SK-MEL-5 (cell line): Measurements from ENCODE around the gene TBL1X. TPM values are rescaled to one million over a fixed set of nuclear protein-coding genes. Genes with fewer than 3 reads are reported as not detected.

Experiments
- DNase-seq: peaks from one replicate; pipeline ENCODE4 v3.0.0-alpha.2; 2016; ENCODE audit warnings: low read depth, low spot score
- in situ Hi-C: cut with HindIII; loops from 2 replicates; pipeline ENCODE4 v1.10.0; 2016; ENCODE audit warnings: low sequenced_read_pairs, high pct_unique_total_duplicates, low pct_unique_long_range_greater_than_20kb
- total RNA-seq: library from RNA; depleted of rRNA; stranded (reverse); fragments of >200 nt; shearing (Covaris generic); gene quantifications from 2 replicates; pipeline ENCODE4 v1.2.3, GENCODE V29; 2014

The TBL1X gene
- total RNA-seq, 1 experiment from 2014 or later, result 5.3 TPM

GRCh38 chrX:9542761-9543111 lies 77.9 kb downstream of the TBL1X start:
- DNase-seq, result no peak
- in situ Hi-C loops, result no loop called here

- in situ Hi-C loops, result no loop called here
- DNase-seq, result no peak
Observed at GRCh38 chrX:9555354-9555753, 90.5 kb downstream of the TBL1X start.

GRCh38 chrX:9557091-9557490 lies 92.2 kb downstream of the TBL1X start:
- no peak for DNase-seq
- in situ Hi-C loops, result no loop called here

GRCh38 chrX:9557521-9557920 lies 92.7 kb downstream of the TBL1X start:
- in situ Hi-C loops, result no loop called here
- DNase-seq, result no peak

GRCh38 chrX:9558615-9559014 lies 93.8 kb downstream of the TBL1X start:
- in situ Hi-C loops, result no loop called here
- DNase-seq, result no peak

GRCh38 chrX:9560219-9560618 lies 95.4 kb downstream of the TBL1X start:
- DNase-seq, result no peak
- in situ Hi-C loops, result no loop called here

GRCh38 chrX:9561199-9561598 lies 96.3 kb downstream of the TBL1X start:
- in situ Hi-C loops, result no loop called here
- no peak for DNase-seq

GRCh38 chrX:9562851-9563250 lies 98.0 kb downstream of the TBL1X start:
- DNase-seq, result no peak
- in situ Hi-C loops, result no loop called here

GRCh38 chrX:9566150-9566621 lies 101.3 kb downstream of the TBL1X start:
- no peak for DNase-seq
- in situ Hi-C loops, result no loop called here

GRCh38 chrX:9569876-9570301 lies 105.0 kb downstream of the TBL1X start:
- in situ Hi-C loops, result no loop called here
- no peak for DNase-seq

GRCh38 chrX:9573282-9574106 lies 108.6 kb downstream of the TBL1X start:
- in situ Hi-C loops, result no loop called here
- no peak for DNase-seq

- no peak for DNase-seq
- in situ Hi-C loops, result no loop called here
Observed at GRCh38 chrX:9576059-9576458, 111.2 kb downstream of the TBL1X start.

GRCh38 chrX:9577555-9577954 lies 112.7 kb downstream of the TBL1X start:
- in situ Hi-C loops, result no loop called here

GRCh38 chrX:9578083-9578779 lies 113.4 kb downstream of the TBL1X start:
- no peak for DNase-seq
- in situ Hi-C loops, result no loop called here

More at GRCh38 chrX:9577555-9577954, 112.7 kb downstream of the TBL1X start:
- no peak for DNase-seq

- in situ Hi-C loops, result no loop called here
- DNase-seq, result no peak
Observed at GRCh38 chrX:9581771-9582385, 117.0 kb downstream of the TBL1X start.

GRCh38 chrX:9582956-9583355 lies 118.1 kb downstream of the TBL1X start:
- in situ Hi-C loops, result no loop called here

GRCh38 chrX:9586992-9587392 lies 122.1 kb downstream of the TBL1X start:
- no peak for DNase-seq
- in situ Hi-C loops, result no loop called here

More at GRCh38 chrX:9582956-9583355, 118.1 kb downstream of the TBL1X start:
- DNase-seq, result no peak

GRCh38 chrX:9587642-9588041 lies 122.8 kb downstream of the TBL1X start:
- DNase-seq, result no peak
- in situ Hi-C loops, result no loop called here
